ENCODE measurements around the gene BCAP29. TPM values are rescaled to one million over a fixed set of nuclear protein-coding genes. Genes with fewer than 3 reads are reported as not detected.
A peak's percentile ranks its signal among the peaks of the same experiment; 100 is the strongest.
"Not testable (repeated sequence)": the region's sequence is repeated elsewhere in the genome, so short reads cannot be mapped to it uniquely, and the experiment has no call there.

Gene BCAP29
- total RNA-seq, 1 donor from 2014 or later, result 40.8 TPM

DNA sequence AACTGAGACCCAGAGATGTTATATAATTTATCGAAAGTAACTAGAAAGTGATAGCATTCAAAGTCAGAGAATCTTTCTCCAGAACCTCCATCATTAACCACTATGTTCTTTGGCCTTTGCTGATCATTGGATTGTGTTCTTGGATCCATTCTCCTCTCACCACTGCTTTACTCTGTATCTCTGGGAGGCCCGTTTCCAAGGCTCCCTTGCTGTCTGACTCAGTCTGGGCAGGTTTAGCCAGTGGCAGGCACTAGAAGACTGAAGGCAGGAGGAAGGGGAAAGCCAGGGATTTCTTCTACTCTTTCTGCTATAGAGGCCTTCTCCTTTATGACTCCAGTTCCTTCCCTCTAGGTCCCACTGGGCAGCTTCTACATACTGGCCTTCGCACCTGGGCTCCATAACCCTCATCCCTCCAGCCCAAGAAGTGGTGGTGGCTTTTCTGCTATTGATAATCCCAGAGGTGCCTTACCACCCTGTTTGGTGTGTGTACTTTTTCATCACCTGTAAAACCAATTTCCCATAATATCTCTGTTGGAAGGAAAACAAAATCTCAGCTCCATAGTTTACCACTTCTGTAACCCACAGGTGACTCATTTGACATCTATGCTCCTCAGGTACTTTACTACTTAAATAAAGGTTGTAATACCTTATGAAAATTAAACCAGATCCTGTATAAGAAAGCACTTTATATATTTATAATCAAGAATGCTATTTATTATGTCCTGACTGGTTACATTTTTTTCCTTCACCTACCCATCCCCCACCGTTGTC lies 36.0 kb downstream of the BCAP29 start:
- DNase-seq (ENCODE audit: low spot score in 2 of 2) (no peak), FAIRE-seq (no peak)

DNA sequence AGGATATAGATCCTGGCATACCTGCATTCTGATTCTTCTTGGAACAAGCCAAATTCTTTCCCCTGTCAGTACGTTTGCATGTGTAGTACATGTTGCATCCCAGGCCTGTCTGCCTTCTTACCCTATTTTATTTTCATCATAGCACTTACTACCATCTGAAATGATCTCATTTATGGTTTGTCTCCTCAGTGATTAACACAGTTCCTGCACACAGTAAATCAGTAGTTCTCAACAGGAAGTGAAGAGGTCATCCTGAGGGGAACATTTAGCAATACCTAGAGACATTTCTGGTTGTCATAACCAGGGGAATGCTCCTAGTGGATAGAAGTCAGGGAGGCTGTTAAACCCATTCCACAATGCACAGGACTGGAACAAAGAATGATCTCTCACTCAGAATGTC lies 42.4 kb downstream of the BCAP29 start:
- FAIRE-seq, result no peak
- no peak for DNase-seq (ENCODE audit: low spot score in 2 of 2)

DNA sequence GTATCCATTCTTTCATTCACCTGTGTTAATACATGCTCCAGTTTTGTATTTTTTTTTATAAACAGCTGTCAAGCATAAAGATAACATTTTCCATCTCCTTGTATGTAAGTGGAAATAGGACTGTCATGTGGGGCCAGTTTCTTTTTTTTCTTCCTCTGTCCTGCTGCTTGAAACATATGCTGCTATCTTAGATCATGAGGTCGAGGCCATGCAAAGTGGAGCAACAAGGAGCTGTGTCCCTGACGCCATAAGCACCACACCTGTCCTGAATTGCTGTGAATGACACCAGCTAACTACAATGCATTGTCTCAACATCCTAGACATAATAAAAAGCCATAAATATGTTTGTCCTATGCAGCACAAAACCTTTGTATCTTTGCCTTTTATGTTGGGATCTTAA lies 42.8 kb downstream of the BCAP29 start:
- DNase-seq (ENCODE audit: low spot score in 2 of 2), result no peak
- FAIRE-seq, result no peak

DNA sequence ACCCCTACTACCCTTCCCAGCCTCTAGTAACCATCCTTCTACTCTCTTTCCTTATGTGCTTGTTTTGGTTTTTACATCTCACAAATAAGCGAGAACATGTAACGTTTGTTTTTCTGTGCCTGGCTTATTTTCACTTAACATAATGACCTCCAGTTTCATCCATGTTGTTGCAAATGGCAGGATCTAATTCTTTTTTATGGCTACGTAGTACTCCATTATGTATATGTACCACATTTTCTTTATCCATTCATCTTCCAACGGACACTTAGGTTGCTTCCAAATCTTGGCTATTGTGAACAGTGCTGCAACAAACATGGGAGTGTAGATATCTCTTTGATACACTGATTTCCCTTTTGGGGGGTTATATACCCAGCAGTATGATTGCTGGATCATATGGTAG lies 47.0 kb downstream of the BCAP29 start:
- FAIRE-seq, result no peak

DNA sequence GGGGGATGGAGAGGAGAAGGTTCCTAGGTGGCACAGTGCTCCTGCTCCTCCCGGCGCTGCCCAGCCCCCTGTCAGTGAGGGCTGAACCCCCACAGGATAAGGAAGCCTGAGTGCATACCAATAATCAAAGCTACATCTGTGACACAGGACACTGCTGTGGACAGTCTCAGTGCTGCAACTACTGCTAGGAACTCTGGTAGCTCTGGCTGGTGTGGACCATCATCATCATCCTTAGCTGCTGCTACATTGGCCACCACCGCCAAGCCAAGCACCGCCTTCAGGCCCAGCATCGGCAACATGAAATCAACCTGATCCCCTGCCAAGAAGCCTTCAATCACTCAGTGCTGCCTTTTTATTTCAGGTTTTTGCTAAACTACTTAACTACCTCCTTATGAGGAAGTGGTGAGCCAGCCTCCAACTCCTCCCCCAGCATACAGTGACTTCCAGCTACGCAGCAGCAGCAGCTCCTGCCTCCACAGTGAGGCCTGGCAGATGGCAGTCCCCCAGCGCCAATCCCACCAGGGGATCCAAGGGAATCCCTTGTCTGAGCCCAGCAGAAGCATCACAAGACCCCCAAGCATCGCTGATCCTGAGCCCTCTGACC lies 48.5 kb downstream of the BCAP29 start:
- no peak for DNase-seq (ENCODE audit: low spot score in 2 of 2)
- no peak for FAIRE-seq

More for the DNA sequence above, 47.0 kb downstream of the BCAP29 start:
- no peak for DNase-seq (ENCODE audit: low spot score in 2 of 2)

DNA sequence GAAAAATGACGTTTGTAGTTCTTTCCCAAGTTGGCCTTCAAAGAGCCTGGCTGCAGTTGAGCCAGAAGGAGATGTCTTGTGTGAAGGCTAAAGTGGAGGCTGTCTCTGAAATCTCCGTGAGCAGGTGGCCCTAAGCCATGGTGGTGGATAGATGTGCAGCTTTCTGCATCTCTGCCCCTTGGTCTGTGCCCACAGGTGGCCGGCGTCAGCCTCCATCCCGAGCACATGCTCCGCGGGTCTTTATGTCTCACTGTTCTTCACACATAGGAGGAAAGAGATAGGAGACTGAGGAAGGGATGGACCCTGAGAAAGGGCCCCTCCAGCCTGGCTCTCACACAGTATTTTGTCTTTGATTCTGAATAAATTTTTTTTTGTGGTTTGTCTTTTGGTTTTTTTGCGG lies 50.3 kb downstream of the BCAP29 start:
- FAIRE-seq, result no peak
- DNase-seq (ENCODE audit: low spot score in 2 of 2), result no peak

DNA sequence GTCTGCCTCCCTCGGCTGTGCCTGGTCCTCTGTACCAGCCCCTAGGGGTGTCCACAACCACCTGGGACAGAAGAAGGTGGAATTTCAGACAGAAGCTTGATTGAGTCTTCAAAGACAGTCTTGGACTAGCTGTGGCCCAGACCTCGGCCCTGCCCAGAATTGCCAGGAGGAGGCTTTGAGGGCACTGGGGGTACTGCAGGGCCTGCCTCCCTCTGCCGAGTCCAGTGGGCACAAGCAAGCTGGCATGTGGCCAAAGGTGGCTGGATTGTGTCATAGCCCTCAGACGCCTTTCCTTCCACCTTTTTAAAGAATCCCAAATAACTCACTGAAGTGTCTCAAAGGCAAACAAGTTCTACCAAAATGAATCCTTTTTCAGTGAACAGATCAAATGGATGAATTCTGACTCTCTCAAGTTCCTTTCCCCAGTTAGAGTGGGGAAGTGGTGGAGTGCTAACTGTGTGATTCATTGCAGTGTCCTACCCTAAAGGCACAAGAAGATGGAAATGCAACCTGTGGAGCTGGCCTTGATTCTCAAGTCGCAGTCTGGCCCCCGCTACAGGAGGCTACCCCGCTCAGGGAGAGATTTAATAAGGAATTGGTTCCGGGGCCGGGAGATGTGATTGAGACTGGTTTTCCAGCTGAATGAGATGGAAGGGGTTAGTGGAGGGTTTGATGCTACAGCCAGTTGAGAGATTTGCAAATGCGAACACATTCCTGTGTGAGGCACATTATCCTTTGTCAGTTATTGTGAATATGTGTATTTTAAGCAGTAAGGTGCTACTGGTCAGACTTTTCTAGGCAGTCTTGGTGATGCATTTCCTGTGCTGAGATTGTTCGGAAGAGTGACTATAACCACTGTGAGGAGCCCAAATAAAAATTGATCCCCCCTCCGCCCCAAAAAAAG lies 51.8 kb downstream of the BCAP29 start:
- no peak for FAIRE-seq
- DNase-seq (ENCODE audit: low spot score in 2 of 2), result no peak

DNA sequence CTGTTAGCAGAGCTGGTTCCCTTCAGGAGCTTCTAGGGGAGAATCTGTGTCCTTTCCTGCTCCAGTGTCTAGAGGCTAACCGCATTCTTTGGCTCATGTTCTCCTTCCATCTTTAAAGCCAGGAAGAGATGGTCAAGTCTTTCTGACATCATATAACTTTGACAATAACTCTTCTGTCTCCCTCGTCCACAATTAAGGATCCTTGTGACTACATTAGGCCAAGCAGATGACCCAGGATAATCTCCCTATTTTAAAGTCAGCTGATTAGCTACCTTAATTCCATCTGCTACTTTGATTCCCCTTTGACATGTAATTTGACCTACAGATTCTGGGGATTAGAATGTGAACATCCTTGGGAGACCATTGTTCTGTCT lies 52.4 kb downstream of the BCAP29 start:
- FAIRE-seq, result no peak
- DNase-seq (ENCODE audit: low spot score in 2 of 2), result no peak

DNA sequence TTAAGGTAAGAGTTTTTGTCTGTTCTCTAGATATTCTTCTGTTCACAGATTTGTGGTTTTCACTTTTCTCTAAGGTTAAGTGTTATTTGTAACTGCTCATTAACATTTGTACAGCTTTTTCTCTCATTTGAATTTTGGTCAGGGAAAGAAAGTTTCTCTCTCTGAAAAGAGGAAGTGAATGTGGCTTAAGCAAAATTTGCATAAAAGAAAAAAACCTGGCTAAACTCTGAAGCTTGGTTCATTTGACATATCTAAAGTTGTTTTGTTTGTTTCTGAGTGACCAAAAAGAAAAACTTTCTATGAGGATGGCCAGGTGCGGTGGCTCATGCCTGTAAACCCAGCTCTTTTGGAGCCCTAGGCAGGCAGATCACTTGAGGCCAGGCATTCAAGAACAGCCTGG lies 58.5 kb downstream of the BCAP29 start:
- no peak for FAIRE-seq
- DNase-seq (ENCODE audit: low spot score in 2 of 2), result no peak

DNA sequence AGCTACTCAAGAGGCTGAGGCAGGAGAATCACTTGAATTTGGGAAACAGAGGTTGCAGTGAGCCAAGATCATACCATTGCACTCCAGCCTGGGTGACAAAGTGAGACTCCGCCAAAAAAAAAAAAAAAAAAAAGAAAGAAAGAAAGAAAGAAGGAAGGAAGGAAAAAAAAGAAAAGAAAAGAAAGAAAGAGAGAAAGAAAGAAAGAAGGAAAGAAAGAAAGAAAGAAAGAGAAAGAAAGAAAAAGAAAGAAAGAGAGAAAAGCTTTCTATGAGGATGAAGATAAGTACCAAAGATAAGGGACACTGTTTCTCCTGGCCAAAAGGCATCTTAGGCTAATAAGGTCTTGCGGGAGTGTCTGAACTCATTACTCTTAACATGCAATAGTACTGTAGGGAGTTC lies 59.0 kb downstream of the BCAP29 start:
- DNase-seq (ENCODE audit: low spot score in 2 of 2); FAIRE-seq: not testable (repeated sequence)

DNA sequence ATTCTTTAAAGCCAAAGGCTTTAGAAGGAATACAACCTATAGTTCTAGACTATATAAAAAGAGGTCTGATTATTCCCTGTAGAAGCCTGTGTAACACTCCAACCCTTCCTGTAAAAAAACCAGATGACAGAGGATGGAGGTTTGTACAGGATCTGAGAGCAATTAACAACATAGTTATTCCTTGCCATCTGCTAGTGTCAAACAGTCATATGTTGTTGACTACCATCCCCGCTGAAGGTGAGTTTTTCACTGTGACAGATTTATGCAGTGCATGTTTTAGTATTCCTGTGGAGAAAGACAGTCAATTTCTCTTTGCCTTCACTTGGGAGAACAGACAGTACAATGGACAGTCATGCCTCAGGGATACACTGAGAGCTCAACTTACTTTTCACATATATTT lies 61.6 kb downstream of the BCAP29 start:
- DNase-seq (ENCODE audit: low spot score in 2 of 2) (no peak), FAIRE-seq (no peak)

DNA sequence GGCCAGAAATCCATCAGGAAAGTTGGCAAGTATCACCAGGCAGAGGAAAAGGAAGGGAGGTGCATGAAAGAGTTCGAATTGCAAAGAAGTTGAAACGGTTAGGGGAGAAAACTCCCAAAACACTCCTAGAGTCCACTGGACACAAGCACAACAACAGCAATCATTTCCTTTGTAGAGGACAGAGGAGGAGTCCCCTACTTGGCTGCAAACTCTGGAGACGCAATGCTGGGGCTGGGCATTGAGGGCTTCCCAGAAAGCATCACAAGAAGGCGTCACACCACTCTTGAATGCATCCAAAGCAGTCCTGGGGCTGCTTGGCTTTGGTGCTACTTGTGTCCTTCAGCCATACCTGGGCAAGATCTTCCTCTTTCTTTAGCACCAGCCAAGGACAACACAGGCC lies 62.5 kb downstream of the BCAP29 start:
- FAIRE-seq, result no peak
- DNase-seq (ENCODE audit: low spot score in 2 of 2), result no peak

DNA sequence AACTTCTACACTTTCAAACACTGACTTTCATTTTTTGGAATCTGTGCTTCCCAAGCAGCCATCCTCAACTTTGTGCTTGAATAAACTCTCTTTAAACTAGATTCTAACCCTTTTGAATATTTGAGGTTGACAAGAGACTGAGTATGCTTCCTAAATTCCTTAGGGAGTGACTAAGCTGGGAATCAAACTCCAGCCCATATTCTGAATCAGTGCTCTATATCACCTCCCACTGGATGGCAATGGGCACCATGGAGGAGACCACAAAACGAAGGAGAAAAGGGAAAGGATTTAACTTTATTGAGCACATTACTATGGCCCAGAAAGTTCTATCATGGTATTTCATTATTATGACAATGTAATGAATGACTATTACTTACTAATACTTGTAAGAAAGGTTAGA lies 63.4 kb downstream of the BCAP29 start:
- DNase-seq (ENCODE audit: low spot score in 2 of 2), result no peak
- FAIRE-seq, result no peak

DNA sequence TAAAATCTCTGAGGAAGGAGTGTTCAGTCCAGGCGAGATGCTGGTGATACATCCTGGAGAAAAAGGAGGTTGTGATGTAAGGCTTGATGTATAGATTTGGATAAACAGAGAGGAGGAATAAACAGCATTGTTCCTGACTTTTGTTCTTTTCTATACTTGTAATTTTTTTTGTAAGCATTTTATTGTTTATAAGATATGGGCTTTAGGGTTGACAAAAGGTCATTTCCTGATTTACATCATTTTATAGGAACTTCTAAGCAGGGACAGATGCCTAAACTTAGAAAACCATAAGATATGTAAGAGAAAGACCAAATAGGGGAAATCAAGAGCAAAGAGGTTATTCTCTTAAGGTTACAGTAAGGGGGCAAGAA lies 63.9 kb downstream of the BCAP29 start:
- FAIRE-seq (no peak), DNase-seq (ENCODE audit: low spot score in 2 of 2) (no peak)

DNA sequence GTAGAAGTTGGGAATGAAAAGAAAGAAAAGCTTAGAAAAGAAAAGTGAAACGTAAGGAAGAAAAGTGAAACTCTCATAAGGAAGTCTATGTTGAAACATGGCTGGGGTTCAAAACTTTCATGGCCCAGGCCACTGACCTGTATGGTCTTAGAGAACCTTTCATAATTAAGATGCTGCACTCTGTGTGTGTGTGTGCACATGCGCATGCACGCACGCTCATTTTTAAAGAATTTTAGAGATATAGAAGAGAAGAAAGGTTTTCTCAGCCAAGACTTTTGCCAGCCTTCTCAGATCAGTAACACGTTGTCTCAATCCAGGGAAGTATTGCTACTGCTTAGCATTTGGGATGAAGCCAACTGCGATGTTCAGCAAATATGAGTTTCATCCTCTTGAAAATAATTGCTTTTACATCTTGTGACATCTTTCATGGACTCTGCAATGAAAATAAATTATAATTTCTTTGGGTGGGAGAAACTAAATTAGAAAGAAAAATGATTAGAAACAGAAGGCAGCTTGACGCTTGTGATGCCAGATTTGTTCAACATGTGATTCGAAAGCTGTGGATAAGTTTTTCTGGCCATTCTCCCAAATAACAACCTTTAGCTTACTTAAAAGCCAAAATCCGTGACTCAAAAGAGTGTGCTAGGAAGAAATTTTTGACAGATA lies 64.4 kb downstream of the BCAP29 start:
- DNase-seq (ENCODE audit: low spot score in 2 of 2), result no peak
- FAIRE-seq, result no peak

DNA sequence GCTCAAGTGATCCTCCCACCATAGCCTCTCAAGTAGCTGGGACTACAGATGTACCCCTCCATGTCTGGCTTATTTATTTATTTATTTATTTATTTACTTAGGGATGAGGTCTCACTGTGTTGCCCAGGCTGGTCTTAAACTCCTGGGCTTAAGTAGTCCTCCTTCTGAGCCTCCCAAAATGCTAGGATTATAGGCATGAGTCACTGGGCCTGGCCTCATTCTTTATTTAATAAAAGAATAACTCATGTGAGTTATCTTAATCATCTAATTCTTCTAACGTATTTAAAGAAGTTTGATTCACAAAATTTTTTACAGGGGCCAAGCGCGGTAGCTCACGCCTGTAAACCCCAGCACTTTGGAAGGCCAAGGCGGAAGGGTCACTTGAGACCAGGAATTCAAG lies 72.6 kb downstream of the BCAP29 start:
- DNase-seq (ENCODE audit: low spot score in 2 of 2), result no peak
- FAIRE-seq, result no peak

DNA sequence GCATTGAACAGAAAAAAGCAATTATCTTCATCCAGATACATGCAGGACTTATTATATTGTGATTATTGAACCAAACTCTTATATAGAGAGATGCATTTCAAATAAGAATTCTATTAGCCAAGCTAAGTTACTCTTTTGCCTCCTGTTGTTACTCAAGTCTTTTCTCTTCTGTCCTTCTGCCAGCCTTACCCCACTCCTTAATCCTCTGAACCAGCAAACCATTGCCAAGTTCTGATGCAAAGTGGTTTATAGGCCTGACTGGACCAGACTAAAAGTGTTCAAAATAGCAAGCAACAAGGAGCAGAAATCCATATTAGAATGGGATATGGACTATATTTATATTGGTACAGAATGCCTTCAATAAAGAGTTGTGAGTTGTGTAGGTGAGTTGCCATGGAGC lies 78.4 kb downstream of the BCAP29 start:
- no peak for FAIRE-seq
- no peak for DNase-seq (ENCODE audit: low spot score in 2 of 2)

DNA sequence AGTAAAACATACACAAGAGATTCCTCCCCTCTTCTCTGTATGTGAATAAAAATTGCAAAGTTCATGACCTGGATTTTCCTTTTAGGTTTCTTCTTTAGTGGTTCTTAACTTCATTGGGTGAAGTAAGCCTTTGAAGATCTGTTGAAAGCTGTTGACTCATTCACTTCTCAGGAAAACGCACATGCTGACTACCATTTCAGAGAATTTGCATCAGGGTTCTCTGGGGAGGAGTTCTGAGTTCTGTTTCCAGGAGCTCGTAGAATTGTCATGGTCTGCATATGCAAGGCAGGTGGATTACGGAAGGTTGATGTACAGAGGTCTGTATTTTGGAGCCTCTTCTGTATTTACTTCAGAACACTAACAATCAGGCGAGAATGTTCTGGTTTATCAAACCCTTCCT lies 79.6 kb downstream of the BCAP29 start:
- no peak for FAIRE-seq

DNA sequence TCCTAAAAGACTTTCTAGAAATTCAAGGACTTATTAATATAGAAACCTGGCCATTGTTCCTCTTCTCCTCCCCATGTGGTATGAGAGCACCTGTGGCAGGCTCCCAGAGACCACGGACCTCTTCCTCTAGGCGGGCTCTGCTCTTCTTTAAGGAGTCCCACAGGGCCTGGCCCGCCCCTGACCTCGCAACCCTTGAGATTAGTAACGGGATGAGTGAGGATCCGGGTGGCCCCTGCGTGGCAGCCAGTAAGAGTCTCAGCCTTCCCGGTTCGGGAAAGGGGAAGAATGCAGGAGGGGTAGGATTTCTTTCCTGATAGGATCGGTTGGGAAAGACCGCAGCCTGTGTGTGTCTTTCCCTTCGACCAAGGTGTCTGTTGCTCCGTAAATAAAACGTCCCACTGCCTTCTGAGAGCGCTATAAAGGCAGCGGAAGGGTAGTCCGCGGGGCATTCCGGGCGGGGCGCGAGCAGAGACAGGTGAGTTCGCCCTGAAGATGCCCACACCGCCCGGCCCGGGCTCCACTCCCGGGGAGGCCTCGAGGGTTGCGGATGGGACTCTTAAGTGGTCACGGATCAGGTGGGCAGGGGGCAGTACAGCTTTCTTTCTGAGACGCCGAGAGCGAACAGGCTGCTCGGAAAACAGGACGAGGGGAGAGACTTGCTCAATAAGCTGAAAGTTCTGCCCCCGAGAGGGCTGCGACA lies 80.5 kb downstream of the BCAP29 start, which contains the start of gene SLC26A4:
Gene SLC26A4 (plus strand): TSS at position 448 of the 700 bp plus-strand sequence. CDS start 814 bp downstream, outside the sequence.
- DNase-seq (ENCODE audit: low spot score in 2 of 2) (peak in 1 of 2 donors; percentile 25), FAIRE-seq (no peak)

More for the DNA sequence above, 79.6 kb downstream of the BCAP29 start:
- DNase-seq (ENCODE audit: low spot score in 2 of 2), result no peak
